SK-N-SH treated with all-trans-retinoic acid at 6 μM for 48 hours (cell line): ENCODE results near the gene PPP1R13B.

ENCODE experiments used
- BACH2 ChIP-seq: fragments of 250-450 bp; sonication (Bioruptor Pico); IDR thresholded peaks from 2 replicates; pipeline ENCODE4 v1.9.0; 2021; ENCODE audit warnings: mild to moderate bottlenecking, borderline replicate concordance
- SNAI2 ChIP-seq: fragments of 250-450 bp; sonication (Bioruptor Pico); IDR thresholded peaks from 2 replicates; pipeline ENCODE4 v1.5.0; 2020; ENCODE audit warnings: mild to moderate bottlenecking, moderate library complexity
- ZNF70 ChIP-seq: fragments of 450-650 bp; formaldehyde crosslinking; IDR thresholded peaks from 2 replicates; pipeline ENCODE4 v1.5.0; 2020; ENCODE audit warnings: mild to moderate bottlenecking, moderate library complexity

DNA sequence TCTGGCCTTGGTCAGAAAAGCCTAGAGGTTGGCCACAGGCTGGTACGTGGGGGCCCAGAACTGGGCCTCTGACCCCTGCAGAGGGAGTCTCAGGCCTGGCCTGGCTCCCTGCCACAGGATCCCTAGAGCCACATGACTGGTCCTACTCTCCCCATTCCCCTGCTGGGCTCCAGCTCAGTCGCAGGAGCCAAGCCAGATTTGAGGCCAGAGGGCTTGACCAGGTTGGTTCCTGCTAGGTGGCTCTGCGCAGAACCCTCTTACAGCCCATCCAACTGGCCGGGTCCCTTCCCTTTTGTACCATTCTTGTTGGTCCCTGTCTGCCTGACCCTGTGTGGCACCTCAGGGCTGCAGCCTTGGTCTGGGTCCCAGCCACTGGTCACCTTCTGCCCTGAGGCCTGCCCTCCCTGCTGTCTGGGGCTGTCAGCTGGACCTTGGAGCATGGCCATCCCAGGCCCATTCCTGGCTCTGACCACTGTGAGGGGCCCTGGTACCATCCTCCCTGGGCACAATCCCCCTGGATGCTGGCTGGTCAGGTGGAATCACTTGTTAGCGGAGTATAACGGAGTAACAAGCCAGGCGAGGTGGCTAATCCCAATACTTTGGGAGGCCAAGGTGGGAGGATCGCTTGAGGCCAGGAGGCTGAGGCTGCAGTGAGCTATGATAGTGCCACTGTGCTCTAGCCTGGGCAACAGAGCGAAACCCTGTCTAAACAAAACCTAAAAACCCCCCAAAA lies 22.9 kb upstream of the PPP1R13B start:
- TF ChIP-seq ZNF70 (CRISPR knock-in tag) (no peak), BACH2 (CRISPR knock-in tag) (no peak), SNAI2 (CRISPR knock-in tag) (no peak)
